ENCODE data around the gene DGKG.

GRCh38 chr3:186210852-186211500, 151.1 kb downstream of the DGKG start:
- TF ChIP-seq SREBF2 (CRISPR knock-in tag; IDR thresholded peaks at IDR 0.05), result no peak
- TF ChIP-seq NR3C1 (CRISPR knock-in tag; IDR thresholded peaks at IDR 0.05), result no peak
- no peak for TF ChIP-seq MAFG (tag; conservative IDR thresholded peaks at IDR 0.05)
- no peak for TF ChIP-seq SMAD1 (IDR thresholded peaks at IDR 0.05; ENCODE audit: low read depth, low read length, partially characterized antibody)
- no peak for TF ChIP-seq MXI1 (IDR thresholded peaks at IDR 0.05; ENCODE audit: low read depth, low read length)
- TF ChIP-seq XRCC5 (IDR thresholded peaks at IDR 0.05; ENCODE audit: low read depth, low read length), result no peak
- no peak for TF ChIP-seq ESRRA (IDR thresholded peaks at IDR 0.05; ENCODE audit: borderline replicate concordance, low read depth)
- no peak for TF ChIP-seq NFXL1 (CRISPR knock-in tag; IDR thresholded peaks at IDR 0.05)
- TF ChIP-seq CEBPB (tag; IDR thresholded peaks at IDR 0.05), result no peak
- TF ChIP-seq ZNF75A (CRISPR knock-in tag; IDR thresholded peaks at IDR 0.05), result no peak
